ENCODE data around the gene NRP2. TPM values are rescaled to one million over a fixed set of nuclear protein-coding genes. Genes with fewer than 3 reads are reported as not detected.

Gene NRP2
- total RNA-seq, 4 donors from 2014 or later, result 128 to 196 (median 176) TPM

- peaks cover 0 to 100% (median 82%) of the 10 kb centered on the region in 4 donors for H3K4me1 ChIP-seq
- no peak for DNase-seq (ENCODE audit: low spot score in 2 of 2)
- H3K9me3 ChIP-seq, result no peaks in the 10 kb centered on the region
- no peaks in the 10 kb centered on the region for H3K27me3 ChIP-seq
- TF ChIP-seq POLR2A (IDR thresholded peaks at IDR 0.05) (no peak), CTCF (IDR thresholded peaks at IDR 0.05) (no peak), EP300 (IDR thresholded peaks at IDR 0.05) (no peak)
- H3K36me3 ChIP-seq, result peaks cover 0 to 14% (median 0%) of the 10 kb centered on the region in 3 donors
- 35 to 55% methylated on average over 4 of the region's 4 CpGs for WGBS, 2 donors
- H3K4me3 ChIP-seq, result no peak overlapping the region
- H3K27ac ChIP-seq, result peak overlapping the region in 3 of 4 donors; percentile 52 to 91 (median 85)
These were observed 17.4 kb downstream of the NRP2 start for GRCh38 chr2:205699515-205700289.

- no peak overlapping the region for H3K4me3 ChIP-seq
- peaks cover 0 to 14% (median 0%) of the 10 kb centered on the region in 3 donors for H3K36me3 ChIP-seq
- H3K4me1 ChIP-seq, result peaks cover 0 to 100% (median 83%) of the 10 kb centered on the region in 4 donors
- TF ChIP-seq CTCF (IDR thresholded peaks at IDR 0.05) (no peak), POLR2A (IDR thresholded peaks at IDR 0.05) (no peak), EP300 (IDR thresholded peaks at IDR 0.05) (peak in 1 of 2 donors; percentile 25)
- DNase-seq (ENCODE audit: low spot score in 2 of 2), result no peak
- peak overlapping the region in 3 of 4 donors; percentile 48 to 91 (median 85) for H3K27ac ChIP-seq
- no peaks in the 10 kb centered on the region for H3K27me3 ChIP-seq
- 29 to 38% methylated on average over 12 of the region's 12 CpGs for WGBS, 2 donors
- no peaks in the 10 kb centered on the region for H3K9me3 ChIP-seq
These were observed 18.2 kb downstream of the NRP2 start for GRCh38 chr2:205700331-205701132.

DNA sequence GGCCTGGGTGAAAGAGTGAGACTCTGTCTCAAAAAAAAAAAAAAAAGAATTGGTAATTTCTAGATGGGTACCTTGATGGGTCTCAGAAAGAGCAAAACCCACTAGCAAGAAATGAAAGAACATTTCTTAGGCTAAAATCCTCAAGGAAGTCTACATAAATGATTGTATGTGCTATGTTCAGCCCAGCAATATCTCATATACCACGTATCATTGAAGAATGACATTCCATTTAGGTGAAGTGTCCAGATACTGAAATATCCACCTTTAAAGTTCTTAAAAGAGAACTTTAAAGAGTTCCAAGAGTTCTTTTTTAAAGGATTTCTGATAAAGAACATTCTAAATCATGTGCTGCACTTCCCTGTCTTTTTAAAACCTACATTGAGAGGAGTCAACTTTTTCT, 19.2 kb downstream of the NRP2 start:
- Histone ChIP-seq H3K4me3 (no peak overlapping the region), H3K4me1 (peaks cover 0 to 100% (median 84%) of the 10 kb centered on the region in 4 donors), H3K27me3 (no peaks in the 10 kb centered on the region), H3K36me3 (peaks cover 0 to 14% (median 0%) of the 10 kb centered on the region in 3 donors), H3K9me3 (no peaks in the 10 kb centered on the region), H3K27ac (peak overlapping the region in 3 of 4 donors; percentile 48 to 91 (median 85))
- WGBS, 2 donors, result 59 to 60% methylated on average over 1 of the region's 1 CpG
- DNase-seq (ENCODE audit: low spot score in 2 of 2), result no peak
- TF ChIP-seq CTCF (IDR thresholded peaks at IDR 0.05) (no peak), POLR2A (IDR thresholded peaks at IDR 0.05) (no peak), EP300 (IDR thresholded peaks at IDR 0.05) (no peak)

- no peak for DNase-seq (ENCODE audit: low spot score in 2 of 2)
- 32 to 33% methylated on average over 1 of the region's 1 CpG for WGBS, 2 donors
- H3K4me1 ChIP-seq, result peaks cover 0 to 100% (median 89%) of the 10 kb centered on the region in 4 donors
- peaks cover 0 to 11% (median 0%) of the 10 kb centered on the region in 3 donors for H3K36me3 ChIP-seq
- no peaks in the 10 kb centered on the region for H3K27me3 ChIP-seq
- H3K27ac ChIP-seq, result peak overlapping the region in 3 of 4 donors; percentile 22 to 91 (median 85)
- TF ChIP-seq EP300 (IDR thresholded peaks at IDR 0.05) (no peak), POLR2A (IDR thresholded peaks at IDR 0.05) (no peak), CTCF (IDR thresholded peaks at IDR 0.05) (no peak)
- H3K4me3 ChIP-seq, result no peak overlapping the region
- H3K9me3 ChIP-seq, result no peaks in the 10 kb centered on the region
These were observed 20.3 kb downstream of the NRP2 start for GRCh38 chr2:205702576-205702975.
